HG03095 (cell line): ENCODE data around the gene SORBS2.

Experiments
- ATAC-seq: cut with Tn5 transposase; IDR thresholded peaks from one replicate; pipeline ENCODE4 v1.9.1; 2021; ENCODE audit warnings: moderate library complexity; ENCODE audit not compliant: unreplicated experiment

The SORBS2 gene

GRCh38 chr4:185597532-185598188 lies 214.3 kb downstream of the SORBS2 start:
- ATAC-seq = peak; percentile 87

GRCh38 chr4:185592845-185593488 lies 219.0 kb downstream of the SORBS2 start:
- ATAC-seq = no peak

- no peak for ATAC-seq
Measured at GRCh38 chr4:185592438-185592837, 219.6 kb downstream of the SORBS2 start.

GRCh38 chr4:185591679-185592141 lies 220.3 kb downstream of the SORBS2 start:
- no peak for ATAC-seq

- no peak for ATAC-seq
Measured at GRCh38 chr4:185590982-185591381, 221.0 kb downstream of the SORBS2 start.

GRCh38 chr4:185589067-185589836 lies 222.7 kb downstream of the SORBS2 start:
- no peak for ATAC-seq

GRCh38 chr4:185587427-185588161 lies 224.4 kb downstream of the SORBS2 start:
- peak; percentile 99 for ATAC-seq

- no peak for ATAC-seq
Measured at GRCh38 chr4:185587030-185587426, 225.0 kb downstream of the SORBS2 start.

GRCh38 chr4:185585211-185585610 lies 226.8 kb downstream of the SORBS2 start:
- ATAC-seq = no peak

- ATAC-seq = no peak
Measured at GRCh38 chr4:185583813-185584212, 228.2 kb downstream of the SORBS2 start.

GRCh38 chr4:185582651-185583400 lies 229.2 kb downstream of the SORBS2 start:
- ATAC-seq = no peak

- ATAC-seq = no peak
Measured at GRCh38 chr4:185580699-185581098, 231.3 kb downstream of the SORBS2 start.

GRCh38 chr4:185578284-185578683 lies 233.7 kb downstream of the SORBS2 start:
- ATAC-seq = no peak

- ATAC-seq = no peak
Measured at GRCh38 chr4:185576962-185577950, 234.7 kb downstream of the SORBS2 start.

GRCh38 chr4:185576314-185576961 lies 235.6 kb downstream of the SORBS2 start:
- no peak for ATAC-seq

GRCh38 chr4:185573651-185574199 lies 238.3 kb downstream of the SORBS2 start:
- ATAC-seq = no peak

- no peak for ATAC-seq
Measured at GRCh38 chr4:185570727-185571126, 241.3 kb downstream of the SORBS2 start.
